Left ventricle myocardium inferior (tissue), 1 donor: Measurements from ENCODE around the gene SIX3. TPM values are rescaled to one million over a fixed set of nuclear protein-coding genes. Genes with fewer than 3 reads are reported as not detected.

Experiments
- DNase-seq: peaks from one replicate; pipeline ENCODE4 v3.0.0-alpha.2; 2020
- H3K27ac ChIP-seq: fragments of 200-600 bp; replicated peaks from 2 replicates; pipeline ENCODE4 v1.8.0; 2021
- H3K27me3 ChIP-seq: fragments of 200-600 bp; 2 replicates; pipeline ENCODE4 v1.8.0; 2021; ENCODE audit warnings: low read depth
- H3K36me3 ChIP-seq: fragments of 200-600 bp; 2 replicates; pipeline ENCODE4 v1.8.0; 2021
- H3K4me1 ChIP-seq: fragments of 200-600 bp; 2 replicates; pipeline ENCODE4 v1.8.0; 2021
- H3K4me3 ChIP-seq: fragments of 200-600 bp; 2 replicates; pipeline ENCODE4 v1.8.0; 2021; ENCODE audit warnings: mild to moderate bottlenecking, moderate library complexity
- H3K9me3 ChIP-seq: fragments of 200-600 bp; replicated peaks from 2 replicates; pipeline ENCODE4 v1.8.0; 2021
- CTCF ChIP-seq: fragments of 200-600 bp; IDR thresholded peaks from 2 replicates; pipeline ENCODE4 v1.8.0; 2021; ENCODE audit warnings: antibody characterized with exemption, mild to moderate bottlenecking, borderline replicate concordance
- intact Hi-C: fragments of 100-400 bp; cut with micrococcal nuclease; formaldehyde crosslinking; loops from one replicate; pipeline ENCODE4 v1.11.0; 2022
- total RNA-seq: library from RNA; stranded (reverse); fragmentation: NEBNext Ultra II Directional; extraction: Animal tissue kit (Norgen Biotek cat#: 25700); gene quantifications from one replicate; pipeline ENCODE4 v1.2.1, GENCODE V29; 2021
- donor health status: DM: no; HTN: yes; CAD: no; lungs with severe emphysema.

The SIX3 gene
- total RNA-seq, 1 donor from 2014 or later, result not detected

GRCh38 chr2:44932079-44932478 is 9.4 kb upstream of the SIX3 start:
- intact Hi-C loops, result no loop called here
- no peak for TF ChIP-seq CTCF
- Histone ChIP-seq H3K4me1 (peaks cover 54% of the 10 kb centered on the region), H3K27me3 (peaks cover 100% of the 10 kb centered on the region), H3K9me3 (no peaks in the 10 kb centered on the region), H3K27ac (no peak overlapping the region), H3K36me3 (no peaks in the 10 kb centered on the region), H3K4me3 (no peak overlapping the region)
- no peak for DNase-seq

GRCh38 chr2:44932564-44933392 is 8.7 kb upstream of the SIX3 start:
- Histone ChIP-seq H3K4me3 (peak overlapping the region; percentile 4), H3K4me1 (peaks cover 60% of the 10 kb centered on the region), H3K27ac (no peak overlapping the region), H3K27me3 (peaks cover 100% of the 10 kb centered on the region), H3K9me3 (no peaks in the 10 kb centered on the region), H3K36me3 (no peaks in the 10 kb centered on the region)
- intact Hi-C loops, result no loop called here
- no peak for TF ChIP-seq CTCF
- no peak for DNase-seq

- H3K27ac ChIP-seq, result no peak overlapping the region
- no peaks in the 10 kb centered on the region for H3K9me3 ChIP-seq
- no peaks in the 10 kb centered on the region for H3K36me3 ChIP-seq
- no peak for TF ChIP-seq CTCF
- H3K4me1 ChIP-seq, result peaks cover 60% of the 10 kb centered on the region
- DNase-seq, result no peak
- no peak overlapping the region for H3K4me3 ChIP-seq
- intact Hi-C loops, result no loop called here
- peaks cover 100% of the 10 kb centered on the region for H3K27me3 ChIP-seq
Measured at GRCh38 chr2:44933434-44933951, 8.0 kb upstream of the SIX3 start.

- no peak for TF ChIP-seq CTCF
- Histone ChIP-seq H3K4me1 (peaks cover 60% of the 10 kb centered on the region), H3K27ac (no peak overlapping the region), H3K27me3 (peaks cover 100% of the 10 kb centered on the region), H3K36me3 (no peaks in the 10 kb centered on the region), H3K4me3 (peak overlapping the region; percentile 45), H3K9me3 (no peaks in the 10 kb centered on the region)
- no peak for DNase-seq
- intact Hi-C loops, result no loop called here
Measured at GRCh38 chr2:44934038-44934982, 7.2 kb upstream of the SIX3 start.

- Histone ChIP-seq H3K27ac (no peak overlapping the region), H3K4me1 (peaks cover 55% of the 10 kb centered on the region), H3K9me3 (no peaks in the 10 kb centered on the region), H3K36me3 (no peaks in the 10 kb centered on the region), H3K4me3 (peak overlapping the region; percentile 45), H3K27me3 (peaks cover 100% of the 10 kb centered on the region)
- no peak for DNase-seq
- no peak for TF ChIP-seq CTCF
- intact Hi-C loops, result no loop called here
Measured at GRCh38 chr2:44934983-44935728, 6.3 kb upstream of the SIX3 start.
